Stimulated activated naive CD4-positive, alpha-beta T cell (primary cell): ENCODE measurements around the gene MALAT1.

Experiments used
- DNase-seq, 6 experiments: peaks; one replicate each; lab custom pipeline; 2025; lab: John Stamatoyannopoulos, UW

MALAT1 gene

GRCh38 chr11:65538915-65539743 is 40.3 kb downstream of the MALAT1 start:
- DNase-seq = no peak

GRCh38 chr11:65539744-65540289 is 41.0 kb downstream of the MALAT1 start:
- no peak for DNase-seq

- DNase-seq = peak; percentile 81 to 97 (median 92)
These were observed 41.6 kb downstream of the MALAT1 start for GRCh38 chr11:65540290-65541092.

- peak in 1 of 6 experiments; percentile 15 for DNase-seq
These were observed 42.5 kb downstream of the MALAT1 start for GRCh38 chr11:65541093-65541982.

- no peak for DNase-seq
These were observed 44.0 kb downstream of the MALAT1 start for GRCh38 chr11:65542738-65543390.

GRCh38 chr11:65545853-65546216 is 47.0 kb downstream of the MALAT1 start:
- no peak for DNase-seq

- DNase-seq = peak; percentile 93 to 98 (median 97)
These were observed 47.5 kb downstream of the MALAT1 start for GRCh38 chr11:65546217-65546958.

- peak in 4 of 6 experiments; percentile 23 to 31 (median 30) for DNase-seq
These were observed 48.7 kb downstream of the MALAT1 start for GRCh38 chr11:65547446-65548125.

- DNase-seq = no peak
These were observed 49.5 kb downstream of the MALAT1 start for GRCh38 chr11:65548395-65548794.

GRCh38 chr11:65549096-65549495 is 50.3 kb downstream of the MALAT1 start:
- no peak for DNase-seq

GRCh38 chr11:65551572-65552387 is 52.9 kb downstream of the MALAT1 start:
- DNase-seq = peak; percentile 34 to 61 (median 42)

GRCh38 chr11:65552388-65552951 is 53.6 kb downstream of the MALAT1 start:
- no peak for DNase-seq

- peak; percentile 78 to 87 (median 82) for DNase-seq
These were observed 54.6 kb downstream of the MALAT1 start for GRCh38 chr11:65553301-65554001.

GRCh38 chr11:65554057-65554818 is 55.4 kb downstream of the MALAT1 start:
- peak in 2 of 6 experiments; percentile 23 to 27 for DNase-seq

- no peak for DNase-seq
These were observed 56.1 kb downstream of the MALAT1 start for GRCh38 chr11:65554842-65555430.

GRCh38 chr11:65555693-65556231 is 56.9 kb downstream of the MALAT1 start:
- DNase-seq = no peak
